Bronchial epithelial cell (primary cell): Measurements from ENCODE around the gene LDLRAD4. TPM values are rescaled to one million over a fixed set of nuclear protein-coding genes. Genes with fewer than 3 reads are reported as not detected.

ENCODE experiments used
- DNase-seq: peaks from one replicate; pipeline ENCODE4 v3.0.0-alpha.2; 2010; ENCODE audit warnings: low read depth
- FAIRE-seq: peaks from 2 replicates; lab custom pipeline; 2011; peaks lifted over from hg19 to GRCh38; lab: Jason Lieb, UNC
- H3K27me3 ChIP-seq: 2 replicates; pipeline ENCODE4 v1.5.1; 2011; ENCODE audit warnings: low read length; ENCODE audit not compliant: control insufficient read depth, insufficient read depth
- H3K36me3 ChIP-seq: 2 replicates; pipeline ENCODE4 v1.5.1; 2011; ENCODE audit warnings: low read length; ENCODE audit not compliant: control insufficient read depth, insufficient read depth
- H3K4me3 ChIP-seq: 2 replicates; pipeline ENCODE4 v1.5.1; 2011; ENCODE audit warnings: mild to moderate bottlenecking, low read depth, low read length, control low read depth
- CTCF ChIP-seq: IDR thresholded peaks from 2 replicates; pipeline ENCODE4 v1.5.1; 2011; ENCODE audit warnings: mild to moderate bottlenecking, moderate library complexity, low read length, control low read depth, inconsistent platforms; ENCODE audit not compliant: insufficient read depth, severe bottlenecking
- total RNA-seq: library from RNA; depleted of rRNA; stranded (reverse); fragments of >200 nt; gene quantifications from 2 replicates; pipeline ENCODE4 v1.2.1, GENCODE V29; 2014

Gene LDLRAD4
- total RNA-seq: not detected in 2 replicates

- Histone ChIP-seq H3K4me3 (peak within 1 kb of the TSS; percentile 21), H3K36me3 (no peaks in the 10 kb centered on the region), H3K27me3 (peaks cover 33% of the 10 kb centered on the region)
- no peak for FAIRE-seq
- no peak for DNase-seq
- TF ChIP-seq CTCF: no peak
These were observed at the start of gene LDLRAD4 for GRCh38 chr18:13218368-13218991. TSS of gene LDLRAD4 (plus strand) at chr18:13218760.

GRCh38 chr18:13173578-13174145 is 44.9 kb upstream of the LDLRAD4 start:
- Histone ChIP-seq H3K27me3 (no peaks in the 10 kb centered on the region), H3K4me3 (no peak overlapping the region), H3K36me3 (no peaks in the 10 kb centered on the region)
- TF ChIP-seq CTCF: no peak
- no peak for DNase-seq
- FAIRE-seq: no peak

- DNase-seq: no peak
- no peaks in the 10 kb centered on the region for H3K27me3 ChIP-seq
- no peak for TF ChIP-seq CTCF
- no peak for FAIRE-seq
- no peak overlapping the region for H3K4me3 ChIP-seq
- no peaks in the 10 kb centered on the region for H3K36me3 ChIP-seq
These were observed 43.3 kb upstream of the LDLRAD4 start for GRCh38 chr18:13175266-13175665.

- Histone ChIP-seq H3K4me3 (no peak overlapping the region), H3K27me3 (no peaks in the 10 kb centered on the region), H3K36me3 (no peaks in the 10 kb centered on the region)
- DNase-seq: peak; percentile 7
- no peak for TF ChIP-seq CTCF
- FAIRE-seq: no peak
These were observed 42.8 kb upstream of the LDLRAD4 start for GRCh38 chr18:13175754-13176210.

GRCh38 chr18:13176847-13177246 is 41.7 kb upstream of the LDLRAD4 start:
- no peak for FAIRE-seq
- H3K4me3 ChIP-seq: no peak overlapping the region

More at GRCh38 chr18:13176847-13177246, 41.7 kb upstream of the LDLRAD4 start:
- Histone ChIP-seq H3K36me3 (no peaks in the 10 kb centered on the region), H3K27me3 (no peaks in the 10 kb centered on the region)
- TF ChIP-seq CTCF: no peak
- no peak for DNase-seq
